Mesendoderm (in vitro differentiated cells): ENCODE data around the gene ZKSCAN1.
A peak's percentile ranks its signal among the peaks of the same experiment; 100 is the strongest.
"Not testable (repeated sequence)": the region's sequence is repeated elsewhere in the genome, so short reads cannot be mapped to it uniquely, and the experiment has no call there.

Source experiments
- DNase-seq: peaks from one replicate; pipeline ENCODE4 v3.0.0; 2013
- H2AK5ac ChIP-seq: 2 replicates; pipeline ENCODE4 v1.6.1; 2013; ENCODE audit warnings: low read length, inconsistent platforms
- H2BK120ac ChIP-seq: 2 replicates; pipeline ENCODE4 v1.6.1; 2013; ENCODE audit warnings: low read depth, mild to moderate bottlenecking, low read length, moderate library complexity, mixed read lengths
- H2BK15ac ChIP-seq: replicated peaks from 2 replicates; pipeline ENCODE4 v1.6.1; 2013; ENCODE audit warnings: low read depth, mild to moderate bottlenecking, moderate library complexity
- H2BK5ac ChIP-seq: 2 replicates; pipeline ENCODE4 v1.6.1; 2013; ENCODE audit warnings: low read length, inconsistent platforms
- H3K18ac ChIP-seq: 2 replicates; pipeline ENCODE4 v1.6.1; 2013; ENCODE audit warnings: mild to moderate bottlenecking, low read length, mixed read lengths
- H3K23ac ChIP-seq: one replicate; pipeline ENCODE4 v1.6.1; 2013; ENCODE audit warnings: low read length
- H3K27ac ChIP-seq: 2 replicates; pipeline ENCODE4 v1.5.1; 2013; ENCODE audit warnings: low read depth, mild to moderate bottlenecking, inconsistent platforms, low read length, moderate library complexity
- H3K27me3 ChIP-seq: 2 replicates; pipeline ENCODE4 v1.6.1; 2013; ENCODE audit warnings: low read length, control low read depth, mild to moderate bottlenecking, inconsistent platforms; ENCODE audit not compliant: insufficient read depth, poor library complexity
- H3K36me3 ChIP-seq: 2 replicates; pipeline ENCODE4 v1.6.1; 2013; ENCODE audit warnings: low read length, inconsistent platforms; ENCODE audit not compliant: control insufficient read depth, insufficient read depth
- H3K4ac ChIP-seq: one replicate; pipeline ENCODE4 v1.6.1; 2013; ENCODE audit warnings: low read depth, mild to moderate bottlenecking, low read length, moderate library complexity
- H3K4me1 ChIP-seq: 2 replicates; pipeline ENCODE4 v1.6.1; 2013; ENCODE audit warnings: low read depth, low read length, inconsistent platforms; ENCODE audit not compliant: control insufficient read depth
- H3K4me2 ChIP-seq: 2 replicates; pipeline ENCODE4 v1.6.1; 2013; ENCODE audit warnings: low read length
- H3K4me3 ChIP-seq: 2 replicates; pipeline ENCODE4 v1.5.1; 2013; ENCODE audit warnings: mild to moderate bottlenecking, low read length
- H3K56ac ChIP-seq: one replicate; pipeline ENCODE4 v1.6.1; 2013; ENCODE audit warnings: low read length
- H3K79me1 ChIP-seq: 2 replicates; pipeline ENCODE4 v1.6.1; 2013; ENCODE audit warnings: low read length, inconsistent platforms
- H3K79me2 ChIP-seq: 2 replicates; pipeline ENCODE4 v1.6.1; 2013; ENCODE audit warnings: mild to moderate bottlenecking, low read length; ENCODE audit not compliant: control insufficient read depth, insufficient read depth
- H3K9ac ChIP-seq: 2 replicates; pipeline ENCODE4 v1.6.1; 2013; ENCODE audit warnings: low read length, inconsistent platforms
- H4K5ac ChIP-seq: one replicate; pipeline ENCODE4 v1.6.1; 2013; ENCODE audit warnings: low read length
- H4K8ac ChIP-seq: one replicate; pipeline ENCODE4 v1.6.1; 2013; ENCODE audit warnings: low read depth, mild to moderate bottlenecking, control low read depth, low read length, moderate library complexity
- WGBS: extraction: QIAGEN DNeasy Blood & Tissue Kit; methylation state at CpG from one replicate; pipeline ENCODE4 v1.1.7; 2013; ENCODE audit warnings: low lambda C conversion rate, missing lambda C conversion rate; ENCODE audit not compliant: insufficient coverage; ENCODE audit errors: extremely low coverage; 5-methylcytosine and 5-hydroxymethylcytosine counted together

ZKSCAN1 gene

GRCh38 chr7:100012385-100013327, 2.7 kb upstream of the ZKSCAN1 start:
- not testable (repeated sequence) for H3K79me1 ChIP-seq, DNase-seq, H3K4me2 ChIP-seq, H3K4ac ChIP-seq, H4K8ac ChIP-seq, H3K18ac ChIP-seq, H2BK120ac ChIP-seq, H3K23ac ChIP-seq, H2AK5ac ChIP-seq, H3K27ac ChIP-seq, H3K56ac ChIP-seq, H3K27me3 ChIP-seq, H2BK5ac ChIP-seq, H3K9ac ChIP-seq, H4K5ac ChIP-seq, H3K36me3 ChIP-seq, H3K4me1 ChIP-seq, H3K4me3 ChIP-seq, H2BK15ac ChIP-seq
- no CpG with 5 or more reads among the region's 14 CpGs for WGBS
- peaks cover 18% of the 10 kb centered on the region for H3K79me2 ChIP-seq

DNA sequence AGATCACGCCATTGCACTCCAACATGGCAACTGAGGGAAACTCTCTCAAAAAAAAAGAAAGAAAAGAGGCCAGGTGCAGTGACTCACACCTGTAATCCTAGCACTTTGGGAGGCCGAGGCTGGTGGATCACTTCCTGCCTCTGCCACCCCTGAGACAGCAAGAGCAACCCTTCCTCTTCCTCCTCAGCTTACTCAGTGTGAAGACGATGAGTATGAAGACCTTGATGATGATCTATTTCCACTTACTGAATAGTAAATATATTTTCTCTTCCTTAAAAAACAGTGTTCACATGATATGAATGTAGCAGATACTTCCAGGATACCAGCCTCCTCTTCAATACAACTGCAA, 2.1 kb upstream of the ZKSCAN1 start:
- H3K36me3 ChIP-seq, result no peaks in the 10 kb centered on the region
- H3K18ac ChIP-seq, result no peak overlapping the region
- no peak overlapping the region for H2AK5ac ChIP-seq
- no peaks in the 10 kb centered on the region for H3K27me3 ChIP-seq
- no peak overlapping the region for H3K4ac ChIP-seq
- H3K23ac ChIP-seq, result no peak overlapping the region
- H3K56ac ChIP-seq, result no peak overlapping the region
- no peak overlapping the region for H3K9ac ChIP-seq
- H3K4me2 ChIP-seq, result no peak overlapping the region
- WGBS, result no CpG with 5 or more reads among the region's 3 CpGs
- no peaks in the 10 kb centered on the region for H3K4me1 ChIP-seq
- H3K27ac ChIP-seq, result no peak overlapping the region
- H3K4me3 ChIP-seq, result no peak overlapping the region
- H2BK5ac ChIP-seq, result no peak overlapping the region
- H3K79me2 ChIP-seq, result peaks cover 23% of the 10 kb centered on the region
- no peak overlapping the region for H2BK120ac ChIP-seq
- no peak for DNase-seq
- H3K79me1 ChIP-seq, result peaks cover 7% of the 10 kb centered on the region
- H4K8ac ChIP-seq, result no peak overlapping the region
- H2BK15ac ChIP-seq, result no peak overlapping the region
- H4K5ac ChIP-seq, result no peak overlapping the region

DNA sequence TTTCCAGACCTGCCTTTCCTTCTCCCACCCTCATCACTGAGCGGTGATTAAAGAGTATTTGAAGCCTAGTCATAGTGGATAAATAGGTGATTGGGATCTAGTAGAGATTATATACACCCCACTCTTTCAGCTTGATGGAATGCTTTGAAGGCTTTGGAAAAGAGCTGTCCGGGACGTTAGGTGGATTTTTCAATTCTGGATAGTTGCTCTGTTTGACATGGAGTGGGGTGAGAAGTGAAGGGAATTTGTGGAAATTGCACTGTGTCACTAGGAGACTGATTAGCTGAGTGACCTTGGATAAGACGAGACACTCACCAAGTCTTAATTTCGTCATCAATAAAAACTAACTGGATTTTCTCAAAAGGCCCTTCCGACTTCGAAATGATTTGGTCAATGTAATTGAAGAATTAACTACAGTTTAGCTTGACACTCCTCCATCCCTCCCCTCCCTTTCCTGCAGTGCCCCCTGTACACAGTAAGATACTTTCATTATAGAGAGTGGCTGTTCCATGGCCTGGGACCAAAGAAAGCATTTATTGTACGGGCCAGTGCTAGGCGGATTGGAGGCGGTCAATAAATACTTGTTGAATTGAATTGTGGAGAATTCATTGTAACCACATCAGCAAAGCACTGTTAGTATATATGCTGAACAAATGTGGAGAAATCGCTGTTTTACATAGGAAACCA, 962 bp downstream of the ZKSCAN1 start:
- no peak overlapping the region for H3K27ac ChIP-seq
- peak overlapping the region; percentile 66 for H3K4me2 ChIP-seq
- peaks cover 36% of the 10 kb centered on the region for H3K79me2 ChIP-seq
- H3K27me3 ChIP-seq, result no peaks in the 10 kb centered on the region
- no peak overlapping the region for H2BK15ac ChIP-seq
- H2AK5ac ChIP-seq, result no peak overlapping the region
- H3K18ac ChIP-seq, result no peak overlapping the region
- no peak overlapping the region for H2BK120ac ChIP-seq
- no peak overlapping the region for H3K4ac ChIP-seq
- H3K9ac ChIP-seq, result peak overlapping the region; percentile 83
- H4K5ac ChIP-seq, result no peak overlapping the region
- H3K4me1 ChIP-seq, result no peaks in the 10 kb centered on the region
- no peak overlapping the region for H3K23ac ChIP-seq
- no peak overlapping the region for H4K8ac ChIP-seq
- no CpG with 5 or more reads among the region's 11 CpGs for WGBS
- no peaks in the 10 kb centered on the region for H3K36me3 ChIP-seq
- DNase-seq, result no peak
- peak overlapping the region; percentile 89 for H3K56ac ChIP-seq
- H3K79me1 ChIP-seq, result peaks cover 14% of the 10 kb centered on the region
- peak overlapping the region; percentile 72 for H3K4me3 ChIP-seq
- no peak overlapping the region for H2BK5ac ChIP-seq

GRCh38 chr7:100017300-100017699, 1.9 kb downstream of the ZKSCAN1 start:
- Histone ChIP-seq H2BK15ac (no peak overlapping the region), H3K79me1 (peaks cover 14% of the 10 kb centered on the region), H3K23ac (no peak overlapping the region), H3K18ac (no peak overlapping the region), H3K9ac (no peak overlapping the region), H3K27me3 (no peaks in the 10 kb centered on the region), H3K56ac (no peak overlapping the region), H2AK5ac (no peak overlapping the region), H4K5ac (no peak overlapping the region), H3K36me3 (no peaks in the 10 kb centered on the region), H3K4me3 (no peak overlapping the region), H3K4me2 (no peak overlapping the region), H2BK5ac (no peak overlapping the region), H4K8ac (no peak overlapping the region), H3K4ac (no peak overlapping the region), H3K27ac (no peak overlapping the region), H2BK120ac (no peak overlapping the region), H3K4me1 (no peaks in the 10 kb centered on the region), H3K79me2 (peaks cover 37% of the 10 kb centered on the region)
- no peak for DNase-seq
- no CpG with 5 or more reads among the region's 11 CpGs for WGBS

DNA sequence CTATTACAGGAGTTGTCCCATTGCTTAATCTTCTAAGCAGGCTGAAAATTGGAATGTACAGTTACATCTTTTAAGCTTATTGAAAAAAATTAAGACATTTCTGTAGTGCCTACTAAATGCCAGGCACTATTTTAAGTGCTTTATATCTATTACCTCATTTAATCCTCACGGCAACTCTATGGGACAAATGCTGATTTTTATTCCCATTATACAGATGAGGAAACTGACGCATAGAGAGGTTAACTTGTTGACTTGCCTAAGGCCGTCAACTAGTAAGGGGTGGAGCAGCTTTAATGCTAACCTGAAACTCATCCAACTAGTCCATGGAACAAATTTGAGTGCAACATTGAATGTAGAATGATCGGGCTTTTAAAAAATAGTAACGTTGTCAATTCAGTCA, 2.5 kb downstream of the ZKSCAN1 start:
- no peak overlapping the region for H3K18ac ChIP-seq
- H3K79me2 ChIP-seq, result peaks cover 37% of the 10 kb centered on the region
- H3K36me3 ChIP-seq, result no peaks in the 10 kb centered on the region
- H3K4me2 ChIP-seq, result no peak overlapping the region
- H3K4ac ChIP-seq, result no peak overlapping the region
- no peak overlapping the region for H3K56ac ChIP-seq
- no peaks in the 10 kb centered on the region for H3K4me1 ChIP-seq
- H3K23ac ChIP-seq, result no peak overlapping the region
- H2BK5ac ChIP-seq, result no peak overlapping the region
- H2BK120ac ChIP-seq, result no peak overlapping the region
- no peak overlapping the region for H4K5ac ChIP-seq
- no peak overlapping the region for H3K9ac ChIP-seq
- H3K27me3 ChIP-seq, result no peaks in the 10 kb centered on the region
- no peak overlapping the region for H3K27ac ChIP-seq
- no peak overlapping the region for H3K4me3 ChIP-seq
- no peak overlapping the region for H2BK15ac ChIP-seq
- no peak for DNase-seq
- H4K8ac ChIP-seq, result no peak overlapping the region
- no peak overlapping the region for H2AK5ac ChIP-seq
- peaks cover 14% of the 10 kb centered on the region for H3K79me1 ChIP-seq
- no CpG with 5 or more reads among the region's 5 CpGs for WGBS
